ENCODE measurements around the gene C20orf141.

DNA sequence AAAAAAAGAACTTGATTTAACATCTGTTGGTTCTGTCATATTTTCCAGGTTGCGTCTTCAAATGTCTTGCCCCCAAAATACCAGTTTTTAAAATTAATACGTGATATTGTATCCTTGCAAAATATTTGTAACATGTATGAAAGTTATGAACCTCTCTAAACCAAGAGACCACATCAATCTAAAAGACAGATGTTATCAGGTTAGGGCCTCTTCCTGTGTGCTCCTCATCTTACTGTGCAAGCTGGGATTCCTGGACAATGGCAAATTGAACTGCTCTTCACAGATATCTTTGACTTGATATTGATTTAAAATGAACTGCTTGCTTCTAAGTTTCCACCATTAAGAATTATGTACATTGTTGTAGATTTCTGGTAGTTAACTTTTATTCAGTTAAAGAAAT lies 11.0 kb downstream of the C20orf141 start:
- TF ChIP-seq, protein P1, sequence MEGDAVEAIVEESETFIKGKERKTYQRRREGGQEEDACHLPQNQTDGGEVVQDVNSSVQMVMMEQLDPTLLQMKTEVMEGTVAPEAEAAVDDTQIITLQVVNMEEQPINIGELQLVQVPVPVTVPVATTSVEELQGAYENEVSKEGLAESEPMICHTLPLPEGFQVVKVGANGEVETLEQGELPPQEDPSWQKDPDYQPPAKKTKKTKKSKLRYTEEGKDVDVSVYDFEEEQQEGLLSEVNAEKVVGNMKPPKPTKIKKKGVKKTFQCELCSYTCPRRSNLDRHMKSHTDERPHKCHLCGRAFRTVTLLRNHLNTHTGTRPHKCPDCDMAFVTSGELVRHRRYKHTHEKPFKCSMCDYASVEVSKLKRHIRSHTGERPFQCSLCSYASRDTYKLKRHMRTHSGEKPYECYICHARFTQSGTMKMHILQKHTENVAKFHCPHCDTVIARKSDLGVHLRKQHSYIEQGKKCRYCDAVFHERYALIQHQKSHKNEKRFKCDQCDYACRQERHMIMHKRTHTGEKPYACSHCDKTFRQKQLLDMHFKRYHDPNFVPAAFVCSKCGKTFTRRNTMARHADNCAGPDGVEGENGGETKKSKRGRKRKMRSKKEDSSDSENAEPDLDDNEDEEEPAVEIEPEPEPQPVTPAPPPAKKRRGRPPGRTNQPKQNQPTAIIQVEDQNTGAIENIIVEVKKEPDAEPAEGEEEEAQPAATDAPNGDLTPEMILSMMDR (conservative IDR thresholded peaks at IDR 0.05; ENCODE audit: low read length): no peak
- TF ChIP-seq EZH2phosphoT487 (IDR thresholded peaks at IDR 0.05; ENCODE audit: borderline replicate concordance): no peak
